Measurements from ENCODE around the gene TAP2. TPM values are rescaled to one million over a fixed set of nuclear protein-coding genes. Genes with fewer than 3 reads are reported as not detected.

TAP2 gene
- polyA plus RNA-seq, 2 of the 4 experiments (the other 2 are of a cell fraction) = 11.4 to 15.9 TPM

- POLR2A ChIA-PET = no interaction called here
- Histone ChIP-seq H3K27ac (no peak overlapping the region), H3K4me1 (peaks cover 10% of the 10 kb centered on the region; the same call in 2 of the 3 replicates), H3K4me2 (no peak overlapping the region), H3K4me3 (no peak overlapping the region), H3K9me3 (no peaks in the 10 kb centered on the region)
- CTCF ChIA-PET = interaction anchor here (0.6 to 9.4 kb wide), 5 partner anchors 12 to 703 kb away, joined by 3 to 225 read pairs (median 6); partner anchors contain the start of genes PSMB8 and TAP2
- no peak for FAIRE-seq
- DNase-seq (ENCODE audit: low read depth in 1 of 2, low spot score in 1 of 2) = no peak
- WGBS (ENCODE audit: missing lambda C conversion rate) = 77% methylated on average over 8 of the region's 8 CpGs
- no peak for ATAC-seq
- TF ChIP-seq HOXB13 (CRISPR knock-in tag; IDR thresholded peaks at IDR 0.05; ENCODE audit: low read depth) (no peak), ZC3H11A (IDR thresholded peaks at IDR 0.05) (no peak), USF2 (IDR thresholded peaks at IDR 0.05) (no peak), MYC (IDR thresholded peaks at IDR 0.05; ENCODE audit: borderline replicate concordance, low read length) (no peak), CBX2 (IDR thresholded peaks at IDR 0.05; ENCODE audit: borderline replicate concordance, low read depth) (no peak), CEBPB (IDR thresholded peaks at IDR 0.05) (no peak), ZSCAN20 (CRISPR knock-in tag; IDR thresholded peaks at IDR 0.05) (no peak), CHD4 (IDR thresholded peaks at IDR 0.05; ENCODE audit: borderline replicate concordance) (no peak), CTCF (IDR thresholded peaks at IDR 0.05) (no peak), POLR2AphosphoS2 (conservative IDR thresholded peaks at IDR 0.05; ENCODE audit: low read length) (no peak), BHLHE40 (IDR thresholded peaks at IDR 0.05; ENCODE audit: low read depth, low read length) (no peak)
- TF ChIP-seq, protein P1, sequence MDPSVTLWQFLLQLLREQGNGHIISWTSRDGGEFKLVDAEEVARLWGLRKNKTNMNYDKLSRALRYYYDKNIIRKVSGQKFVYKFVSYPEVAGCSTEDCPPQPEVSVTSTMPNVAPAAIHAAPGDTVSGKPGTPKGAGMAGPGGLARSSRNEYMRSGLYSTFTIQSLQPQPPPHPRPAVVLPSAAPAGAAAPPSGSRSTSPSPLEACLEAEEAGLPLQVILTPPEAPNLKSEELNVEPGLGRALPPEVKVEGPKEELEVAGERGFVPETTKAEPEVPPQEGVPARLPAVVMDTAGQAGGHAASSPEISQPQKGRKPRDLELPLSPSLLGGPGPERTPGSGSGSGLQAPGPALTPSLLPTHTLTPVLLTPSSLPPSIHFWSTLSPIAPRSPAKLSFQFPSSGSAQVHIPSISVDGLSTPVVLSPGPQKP (IDR thresholded peaks at IDR 0.05; ENCODE audit: low read depth, low read length) = no peak
Measured at GRCh38 chr6:32855467-32856174, 17.1 kb upstream of the TAP2 start.

GRCh38 chr6:32854376-32855178, 16.0 kb upstream of the TAP2 start:
- 30% methylated on average over 22 of the region's 24 CpGs for WGBS (ENCODE audit: missing lambda C conversion rate)
- no peak for FAIRE-seq
- H3K27ac ChIP-seq = peak overlapping the region; percentile 95 to 96
- TF ChIP-seq RNF2 (IDR thresholded peaks at IDR 0.05; ENCODE audit: borderline replicate concordance, low read depth) (no peak), HMGXB4 (CRISPR knock-in tag; IDR thresholded peaks at IDR 0.05; ENCODE audit: borderline replicate concordance) (no peak), POLR2AphosphoS2 (conservative IDR thresholded peaks at IDR 0.05; ENCODE audit: low read length) (no peak), HEYL (CRISPR knock-in tag; IDR thresholded peaks at IDR 0.05) (no peak), PHF8 (IDR thresholded peaks at IDR 0.05; ENCODE audit: borderline replicate concordance, low read depth) (no peak), HOXA7 (CRISPR knock-in tag; IDR thresholded peaks at IDR 0.05) (no peak), TP53 (CRISPR knock-in tag; IDR thresholded peaks at IDR 0.05) (no peak)
- TF ChIP-seq, protein P2, sequence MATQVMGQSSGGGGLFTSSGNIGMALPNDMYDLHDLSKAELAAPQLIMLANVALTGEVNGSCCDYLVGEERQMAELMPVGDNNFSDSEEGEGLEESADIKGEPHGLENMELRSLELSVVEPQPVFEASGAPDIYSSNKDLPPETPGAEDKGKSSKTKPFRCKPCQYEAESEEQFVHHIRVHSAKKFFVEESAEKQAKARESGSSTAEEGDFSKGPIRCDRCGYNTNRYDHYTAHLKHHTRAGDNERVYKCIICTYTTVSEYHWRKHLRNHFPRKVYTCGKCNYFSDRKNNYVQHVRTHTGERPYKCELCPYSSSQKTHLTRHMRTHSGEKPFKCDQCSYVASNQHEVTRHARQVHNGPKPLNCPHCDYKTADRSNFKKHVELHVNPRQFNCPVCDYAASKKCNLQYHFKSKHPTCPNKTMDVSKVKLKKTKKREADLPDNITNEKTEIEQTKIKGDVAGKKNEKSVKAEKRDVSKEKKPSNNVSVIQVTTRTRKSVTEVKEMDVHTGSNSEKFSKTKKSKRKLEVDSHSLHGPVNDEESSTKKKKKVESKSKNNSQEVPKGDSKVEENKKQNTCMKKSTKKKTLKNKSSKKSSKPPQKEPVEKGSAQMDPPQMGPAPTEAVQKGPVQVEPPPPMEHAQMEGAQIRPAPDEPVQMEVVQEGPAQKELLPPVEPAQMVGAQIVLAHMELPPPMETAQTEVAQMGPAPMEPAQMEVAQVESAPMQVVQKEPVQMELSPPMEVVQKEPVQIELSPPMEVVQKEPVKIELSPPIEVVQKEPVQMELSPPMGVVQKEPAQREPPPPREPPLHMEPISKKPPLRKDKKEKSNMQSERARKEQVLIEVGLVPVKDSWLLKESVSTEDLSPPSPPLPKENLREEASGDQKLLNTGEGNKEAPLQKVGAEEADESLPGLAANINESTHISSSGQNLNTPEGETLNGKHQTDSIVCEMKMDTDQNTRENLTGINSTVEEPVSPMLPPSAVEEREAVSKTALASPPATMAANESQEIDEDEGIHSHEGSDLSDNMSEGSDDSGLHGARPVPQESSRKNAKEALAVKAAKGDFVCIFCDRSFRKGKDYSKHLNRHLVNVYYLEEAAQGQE (IDR thresholded peaks at IDR 0.05) = no peak
- TF ChIP-seq, protein P3, sequence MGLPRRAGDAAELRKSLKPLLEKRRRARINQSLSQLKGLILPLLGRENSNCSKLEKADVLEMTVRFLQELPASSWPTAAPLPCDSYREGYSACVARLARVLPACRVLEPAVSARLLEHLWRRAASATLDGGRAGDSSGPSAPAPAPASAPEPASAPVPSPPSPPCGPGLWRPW (IDR thresholded peaks at IDR 0.05) = no peak
- TF ChIP-seq, protein P4, sequence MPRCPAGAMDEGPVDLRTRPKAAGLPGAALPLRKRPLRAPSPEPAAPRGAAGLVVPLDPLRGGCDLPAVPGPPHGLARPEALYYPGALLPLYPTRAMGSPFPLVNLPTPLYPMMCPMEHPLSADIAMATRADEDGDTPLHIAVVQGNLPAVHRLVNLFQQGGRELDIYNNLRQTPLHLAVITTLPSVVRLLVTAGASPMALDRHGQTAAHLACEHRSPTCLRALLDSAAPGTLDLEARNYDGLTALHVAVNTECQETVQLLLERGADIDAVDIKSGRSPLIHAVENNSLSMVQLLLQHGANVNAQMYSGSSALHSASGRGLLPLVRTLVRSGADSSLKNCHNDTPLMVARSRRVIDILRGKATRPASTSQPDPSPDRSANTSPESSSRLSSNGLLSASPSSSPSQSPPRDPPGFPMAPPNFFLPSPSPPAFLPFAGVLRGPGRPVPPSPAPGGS (IDR thresholded peaks at IDR 0.05) = no peak

More at GRCh38 chr6:32854376-32855178, 16.0 kb upstream of the TAP2 start:
- Histone ChIP-seq H3K4me3 (peak overlapping the region; percentile 61), H3K9me3 (no peaks in the 10 kb centered on the region), H3K4me1 (peaks cover 9% of the 10 kb centered on the region; the same call in 2 of the 3 replicates), H3K4me2 (peak overlapping the region; percentile 92)
- ATAC-seq = peak in 1 of 2 experiments; percentile 4; a peak in 2 of 6 replicates
- peak in 1 of 2 experiments; percentile 18 for DNase-seq (ENCODE audit: low read depth in 1 of 2, low spot score in 1 of 2)
- POLR2A ChIA-PET = interaction anchor here (1.9 to 2.5 kb wide), 2 partner anchors 10 to 16 kb away, joined by 16 to 30 read pairs; partner anchors contain the start of genes PSMB8 and TAP2
- CTCF ChIA-PET = interaction anchor here (0.6 to 9.4 kb wide), 6 partner anchors 13 to 702 kb away, joined by 3 to 225 read pairs (median 4); partner anchors contain the start of genes PSMB8 and TAP2
